NCI-H1694 treated with DMSO at 0.1 percent for 48 hours (cell line): Measurements from ENCODE around the gene GTF2IRD1.
"Not testable (repeated sequence)": the region's sequence is repeated elsewhere in the genome, so short reads cannot be mapped to it uniquely, and the experiment has no call there.

Experiments used
- DNase-seq: peaks from one replicate; lab custom pipeline; 2025; lab: John Stamatoyannopoulos, UW

The GTF2IRD1 gene

DNA sequence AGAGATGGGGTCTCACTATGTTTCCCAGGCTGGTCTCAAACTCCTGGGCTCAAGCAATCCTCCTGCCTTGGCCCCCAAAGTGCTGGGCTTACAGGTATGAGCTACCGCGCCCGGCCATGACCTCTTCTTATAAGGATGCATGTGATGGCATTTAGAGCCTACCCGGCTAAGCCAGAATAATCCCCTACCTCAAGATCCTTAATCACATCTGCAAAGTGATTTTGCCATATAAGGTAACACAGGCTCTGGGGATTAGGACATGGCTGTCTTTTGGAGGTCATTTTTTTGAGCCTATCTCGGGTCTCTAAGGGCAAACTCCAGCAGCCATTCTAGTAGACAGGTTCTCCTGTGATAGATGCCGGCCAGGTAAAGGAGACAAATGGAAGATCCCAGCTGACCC lies 39.6 kb downstream of the GTF2IRD1 start:
- no peak for DNase-seq

GRCh38 chr7:74494076-74494548 lies 40.4 kb downstream of the GTF2IRD1 start:
- no peak for DNase-seq

GRCh38 chr7:74495112-74496086 lies 41.7 kb downstream of the GTF2IRD1 start:
- no peak for DNase-seq

DNA sequence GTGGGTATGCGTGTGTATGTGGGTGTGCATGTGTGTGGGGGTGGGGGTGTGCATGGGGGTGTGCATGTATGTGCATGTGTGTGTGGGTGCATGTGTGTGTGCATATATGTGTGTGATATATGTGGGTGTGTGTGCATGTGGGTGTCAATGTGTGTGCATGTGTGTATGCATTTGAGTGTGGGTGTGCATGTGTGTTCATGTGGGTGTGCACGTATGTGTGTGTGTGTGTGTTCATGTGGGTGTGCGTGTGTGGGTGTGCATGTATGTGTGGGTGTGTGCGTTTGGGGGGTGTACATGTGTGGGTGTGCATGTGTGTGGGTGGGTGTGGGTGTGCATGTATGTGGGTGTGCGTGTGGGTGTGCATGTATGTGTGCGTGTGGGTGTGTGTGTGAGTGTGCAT lies 42.6 kb downstream of the GTF2IRD1 start:
- DNase-seq, result no peak

DNA sequence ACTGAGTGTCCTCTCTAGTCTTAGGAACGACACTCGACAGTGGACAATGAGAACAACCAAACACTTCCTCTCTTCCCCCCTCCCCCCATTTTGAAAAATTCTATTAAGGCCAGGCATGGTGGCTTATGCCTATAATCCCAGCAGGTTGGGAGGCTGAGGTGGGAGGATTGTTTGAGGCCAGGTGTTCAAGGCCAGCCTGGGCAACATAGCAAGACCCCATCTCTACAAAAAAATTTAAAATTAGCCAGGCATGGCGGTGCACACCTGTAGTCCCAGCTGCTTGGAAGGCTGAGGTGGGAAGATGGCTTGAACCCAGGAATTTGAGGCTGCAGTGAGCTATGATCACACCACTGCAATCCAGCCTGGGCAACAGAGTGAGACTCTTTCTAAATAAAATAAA lies 43.1 kb downstream of the GTF2IRD1 start:
- not testable (repeated sequence) for DNase-seq

DNA sequence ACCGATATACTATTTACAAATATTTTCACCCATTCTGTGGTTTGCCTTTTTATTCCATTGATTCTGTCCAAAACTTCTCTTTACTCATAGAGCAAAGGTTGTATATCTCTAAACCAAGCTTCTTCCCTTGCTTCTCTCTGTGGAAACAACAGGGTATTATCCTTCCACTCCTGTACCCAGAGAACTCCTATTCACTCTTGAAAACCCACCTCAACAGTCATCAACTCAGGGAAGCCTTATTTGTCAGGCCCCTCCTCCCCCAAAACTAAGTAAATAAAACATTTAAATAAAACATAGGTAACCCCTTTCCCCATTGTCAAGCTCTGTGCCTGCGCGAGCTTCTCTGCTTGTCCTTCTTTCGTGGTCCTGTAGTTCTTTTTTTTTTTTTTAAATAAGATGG lies 44.6 kb downstream of the GTF2IRD1 start:
- DNase-seq, result no peak

GRCh38 chr7:74498996-74499834 lies 45.5 kb downstream of the GTF2IRD1 start:
- no peak for DNase-seq

GRCh38 chr7:74499835-74500388 lies 46.2 kb downstream of the GTF2IRD1 start:
- no peak for DNase-seq

- DNase-seq, result no peak
Measured at GRCh38 chr7:74501298-74501697, 47.6 kb downstream of the GTF2IRD1 start.

DNA sequence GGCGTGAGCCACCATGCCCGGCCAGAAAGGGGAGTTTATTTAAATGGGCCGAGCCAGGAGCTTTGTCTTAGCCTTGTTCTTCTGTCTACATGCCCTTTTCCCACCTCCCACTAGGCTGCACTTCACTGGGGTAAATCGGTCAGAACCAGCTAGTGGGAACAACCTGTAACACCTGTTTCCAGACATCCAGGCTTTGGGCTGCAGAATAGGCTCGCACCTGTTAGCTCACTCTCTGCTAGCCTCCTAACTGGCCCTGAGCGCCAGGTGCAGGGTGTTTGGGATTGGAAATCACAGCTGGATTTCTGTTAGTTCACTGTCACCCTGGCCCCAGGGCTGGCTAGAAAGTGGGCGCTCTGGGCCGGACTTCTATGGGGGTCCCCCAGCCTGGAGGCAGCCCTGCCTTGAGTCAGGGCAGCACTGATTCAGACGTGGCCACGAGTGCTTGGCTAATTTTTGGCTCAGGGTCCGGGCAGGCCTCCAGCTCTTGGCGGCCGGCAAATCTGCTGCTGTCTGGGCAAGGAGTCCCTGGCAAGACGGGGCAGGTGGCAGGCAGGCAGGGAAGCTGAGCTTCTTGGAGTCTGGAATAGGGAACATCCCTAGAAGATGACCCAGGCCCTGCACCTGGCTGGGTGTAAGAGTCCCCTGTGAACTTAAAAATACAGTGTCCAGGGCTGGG lies 48.6 kb downstream of the GTF2IRD1 start:
- DNase-seq, result no peak

DNA sequence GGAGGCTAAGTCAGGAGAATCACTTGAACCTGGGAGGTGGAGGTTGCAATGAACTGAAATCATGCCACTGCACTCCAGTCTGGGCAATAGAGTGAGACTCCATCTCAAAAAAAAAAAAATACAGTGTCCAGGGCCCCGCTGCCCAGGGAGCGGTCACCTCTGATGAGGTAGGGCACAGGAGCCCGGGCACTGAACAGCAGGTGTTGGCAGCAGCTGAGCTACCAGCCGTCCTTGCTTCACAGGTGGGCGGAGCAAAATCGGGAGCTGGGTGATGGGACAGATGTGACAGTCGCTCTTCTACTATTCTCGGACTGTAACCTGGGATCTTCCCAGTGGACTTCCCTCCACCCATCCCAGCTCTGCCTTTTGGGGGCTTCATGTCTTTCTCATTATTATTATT lies 49.4 kb downstream of the GTF2IRD1 start:
- no peak for DNase-seq

DNA sequence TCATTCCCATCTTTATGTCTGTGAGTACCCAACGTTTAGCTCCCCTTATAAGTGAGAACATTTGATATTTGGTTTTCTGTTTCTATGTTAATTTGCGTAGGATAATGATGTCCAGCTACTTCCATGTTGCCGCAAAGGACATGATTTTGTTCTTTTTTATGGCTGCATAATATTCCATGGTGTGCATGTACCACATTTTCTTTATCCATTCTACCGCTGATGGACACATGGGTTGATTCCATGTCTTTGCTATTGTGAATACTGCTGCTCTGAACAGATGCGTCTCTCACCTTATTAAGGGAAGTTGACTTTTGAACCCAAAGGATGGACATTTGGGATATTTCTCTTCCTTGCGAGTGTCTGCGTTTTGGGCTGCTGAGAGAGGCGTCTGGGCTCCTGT lies 50.2 kb downstream of the GTF2IRD1 start:
- no peak for DNase-seq

DNA sequence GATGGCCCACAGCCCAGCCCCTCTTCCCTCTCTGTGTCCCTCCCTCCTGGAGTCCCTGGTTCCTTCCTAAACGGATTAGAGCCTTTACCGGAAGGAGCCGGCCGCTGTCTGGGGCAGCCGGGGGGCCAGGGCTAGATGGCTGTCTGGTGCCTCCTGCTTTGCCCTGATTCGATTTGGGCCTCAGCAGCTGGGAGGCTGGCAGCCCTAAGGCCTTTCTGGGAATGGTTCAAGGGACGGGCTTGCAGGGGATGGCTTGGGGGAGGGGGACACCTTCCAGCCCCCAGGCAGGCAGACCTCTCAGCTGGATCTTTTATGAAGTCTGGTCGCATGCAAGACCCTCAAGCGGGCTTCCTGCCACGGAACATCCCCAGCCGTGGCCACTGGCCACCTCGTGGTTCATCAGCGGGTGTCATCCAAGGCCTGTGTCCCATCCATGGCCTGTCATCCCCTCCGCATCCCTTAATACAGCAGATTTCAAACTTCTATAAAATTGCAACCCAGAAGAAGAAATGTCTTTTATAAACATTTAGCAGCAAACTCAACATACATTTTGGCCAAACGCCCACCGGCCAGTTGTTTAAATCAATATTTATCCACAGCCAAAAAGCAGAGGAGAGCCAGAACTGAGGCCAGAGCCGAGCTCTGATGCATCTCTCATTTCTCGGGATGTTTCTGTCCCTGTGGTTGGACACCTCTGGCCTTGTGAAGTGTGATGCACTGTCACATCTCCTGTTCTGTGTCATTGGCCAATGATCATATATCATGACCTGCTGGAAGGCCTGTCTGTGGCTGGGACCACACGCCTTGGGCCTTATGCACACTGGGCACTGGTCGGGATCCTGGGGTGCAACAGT lies 52.0 kb downstream of the GTF2IRD1 start:
- DNase-seq, result no peak

- no peak for DNase-seq
Measured at GRCh38 chr7:74506325-74506724, 52.6 kb downstream of the GTF2IRD1 start.

GRCh38 chr7:74507538-74508319 lies 54.0 kb downstream of the GTF2IRD1 start:
- DNase-seq, result no peak

DNA sequence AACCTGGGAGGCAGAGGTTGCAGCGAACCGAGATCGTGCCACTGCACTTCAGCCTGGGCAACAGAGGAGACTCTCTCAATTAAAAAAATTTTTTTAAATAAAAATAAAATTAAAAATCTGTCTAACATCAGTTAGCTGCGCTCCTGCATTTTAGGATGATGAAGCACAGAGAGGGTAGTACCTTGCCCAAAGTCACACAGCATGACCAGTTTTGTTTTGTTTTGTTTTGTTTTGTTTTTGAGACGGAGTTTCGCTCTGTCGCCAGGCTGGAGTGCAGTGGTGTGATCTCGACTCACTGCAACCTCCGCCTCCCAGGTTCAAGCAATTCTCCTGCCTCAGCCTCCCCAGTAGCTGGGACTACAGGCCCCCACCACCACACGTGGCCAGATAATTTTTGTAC lies 55.7 kb downstream of the GTF2IRD1 start:
- DNase-seq, result not testable (repeated sequence)

DNA sequence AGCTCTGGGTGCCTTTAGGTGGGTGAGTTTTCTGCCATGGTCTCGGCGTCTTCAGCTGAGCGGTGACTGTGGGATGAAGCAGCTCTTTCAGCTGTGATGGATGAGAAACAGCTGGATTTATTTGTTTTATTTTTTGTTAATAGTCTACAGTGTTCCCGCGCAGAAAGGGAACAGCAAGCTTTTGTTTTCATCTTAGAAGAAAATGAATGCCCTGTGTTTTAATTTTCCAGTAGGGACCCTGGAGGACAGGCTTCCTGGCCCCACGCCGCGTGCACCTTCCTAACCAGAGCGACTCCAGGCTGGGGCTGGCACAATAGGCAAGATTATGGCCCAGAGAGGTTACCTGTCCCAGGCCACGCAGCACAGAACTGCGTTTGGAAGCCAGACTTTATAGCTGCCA lies 57.6 kb downstream of the GTF2IRD1 start:
- DNase-seq, result no peak

GRCh38 chr7:74512762-74513161 lies 59.1 kb downstream of the GTF2IRD1 start:
- DNase-seq, result no peak

DNA sequence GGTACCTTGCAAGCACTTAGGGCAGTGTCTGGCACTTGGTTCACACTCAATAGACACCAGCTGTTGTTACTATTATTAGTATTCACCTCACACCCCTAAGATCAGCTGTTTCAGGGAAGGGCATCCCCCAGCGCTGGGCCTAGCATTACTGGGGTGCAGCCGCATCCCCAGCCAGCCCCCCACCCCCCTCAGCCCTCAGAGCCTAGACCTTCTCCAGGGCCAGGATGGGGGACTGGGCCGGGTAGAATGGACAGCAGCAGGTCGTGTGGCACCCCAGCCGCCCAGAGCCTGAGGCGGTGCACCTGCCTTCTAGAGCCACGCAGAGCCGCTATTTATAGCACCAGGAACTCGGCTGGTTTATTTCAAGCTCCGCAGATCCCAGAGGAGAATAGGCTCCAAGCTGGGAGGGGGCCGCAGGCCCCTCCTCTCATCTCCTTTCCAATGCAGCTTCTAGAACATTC lies 60.5 kb downstream of the GTF2IRD1 start:
- no peak for DNase-seq

GRCh38 chr7:74515276-74515675 lies 61.6 kb downstream of the GTF2IRD1 start:
- DNase-seq, result no peak
